ENCODE data around the gene PRX.

The PRX gene

GRCh38 chr19:40365613-40366401 lies 47.4 kb downstream of the PRX start:
- peaks cover 0 to 17% (median 5%) of the 10 kb centered on the region in 4 experiments for H3K36me3 ChIP-seq (ENCODE audit: control insufficient read depth in 4 of 4, insufficient read depth in 4 of 4, low read length in 3 of 4)
- H3K4me3 ChIP-seq (ENCODE audit: control insufficient read depth in 1 of 7, extremely low read depth in 1 of 7, insufficient read depth in 4 of 7, low read depth in 2 of 7, low read length in 6 of 7), result peak overlapping the region in 6 of 7 experiments; percentile 46 to 81 (median 52)
- POLR2A ChIA-PET, result interaction anchor here (1.0 to 1.5 kb wide), 2 partner anchors 9 to 55 kb away, joined by 3 to 5 read pairs; no protein-coding TSS in a partner anchor
- H3K4me1 ChIP-seq (ENCODE audit: control extremely low read depth in 1 of 4, control insufficient read depth in 4 of 4, insufficient read depth in 4 of 4, low read length in 3 of 4), result peaks cover 2 to 51% (median 33%) of the 10 kb centered on the region in 4 experiments
- CTCF ChIA-PET, result interaction anchor here (0.7 kb wide), 1 partner anchor 15 kb away, joined by 3 read pairs; no protein-coding TSS in a partner anchor
- H3K9me3 ChIP-seq (ENCODE audit: control extremely low read depth in 1 of 5, control insufficient read depth in 4 of 5, insufficient read depth in 2 of 5, low read depth in 1 of 5, low read length in 4 of 5), result no peaks in the 10 kb centered on the region
- H3K27me3 ChIP-seq (replicated peaks in 2 of 5; ENCODE audit: control insufficient read depth in 4 of 5, insufficient read depth in 5 of 5, low read length in 4 of 5), result no peaks in the 10 kb centered on the region
- 26% methylated on average over 15 of the region's 28 CpGs for WGBS (ENCODE audit: insufficient coverage)
- peak overlapping the region in 1 of 2 experiments; percentile 34 for H3K27ac ChIP-seq (ENCODE audit: insufficient read depth in 1 of 2, low read depth in 1 of 2, low read length in 2 of 2, poor library complexity in 1 of 2, severe bottlenecking in 2 of 2)
- peak; percentile 54 to 67 (median 64) for DNase-seq

- CTCF ChIA-PET, result no interaction called here
- POLR2A ChIA-PET, result interaction anchor here (1.0 to 1.5 kb wide), 2 partner anchors 8 to 56 kb away, joined by 3 to 5 read pairs; no protein-coding TSS in a partner anchor
- Histone ChIP-seq H3K4me3 (ENCODE audit: control insufficient read depth in 1 of 7, extremely low read depth in 1 of 7, insufficient read depth in 4 of 7, low read depth in 2 of 7, low read length in 6 of 7) (peak overlapping the region in 5 of 7 experiments; percentile 46 to 81 (median 53)), H3K27ac (ENCODE audit: insufficient read depth in 1 of 2, low read depth in 1 of 2, low read length in 2 of 2, poor library complexity in 1 of 2, severe bottlenecking in 2 of 2) (peak overlapping the region in 1 of 2 experiments; percentile 34), H3K9me3 (ENCODE audit: control extremely low read depth in 1 of 5, control insufficient read depth in 4 of 5, insufficient read depth in 2 of 5, low read depth in 1 of 5, low read length in 4 of 5) (no peaks in the 10 kb centered on the region), H3K4me1 (ENCODE audit: control extremely low read depth in 1 of 4, control insufficient read depth in 4 of 4, insufficient read depth in 4 of 4, low read length in 3 of 4) (peaks cover 2 to 54% (median 33%) of the 10 kb centered on the region in 4 experiments), H3K36me3 (ENCODE audit: control insufficient read depth in 4 of 4, insufficient read depth in 4 of 4, low read length in 3 of 4) (peaks cover 0 to 15% (median 2%) of the 10 kb centered on the region in 4 experiments), H3K27me3 (replicated peaks in 2 of 5; ENCODE audit: control insufficient read depth in 4 of 5, insufficient read depth in 5 of 5, low read length in 4 of 5) (no peaks in the 10 kb centered on the region)
- DNase-seq, result peak in 1 of 3 donors; percentile 22
- WGBS (ENCODE audit: insufficient coverage), result 20% methylated on average over 1 of the region's 3 CpGs
Measured at GRCh38 chr19:40365010-40365409, 48.2 kb downstream of the PRX start.

DNA sequence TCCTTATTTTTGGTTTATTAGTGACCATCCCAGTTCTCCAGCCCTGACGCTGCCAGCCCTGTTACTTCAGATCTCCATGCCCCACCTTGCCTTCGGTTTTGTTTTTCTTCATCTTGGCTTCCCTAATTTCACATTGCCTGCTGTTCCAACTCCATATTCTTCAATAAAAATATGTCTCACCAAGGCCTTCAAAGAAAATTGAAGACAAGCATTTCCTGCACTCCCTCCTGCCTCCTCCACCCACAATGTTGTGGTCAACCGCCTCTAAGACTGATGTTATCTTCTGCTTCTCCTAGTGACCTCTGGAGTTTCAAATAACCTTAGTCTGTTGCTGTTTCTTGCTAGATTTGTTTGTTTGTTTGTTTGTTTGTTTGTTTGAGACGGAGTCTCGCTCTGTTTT lies 50.1 kb downstream of the PRX start:
- 41% methylated on average over 5 of the region's 5 CpGs for WGBS (ENCODE audit: insufficient coverage)
- no peaks in the 10 kb centered on the region for H3K27me3 ChIP-seq (replicated peaks in 2 of 5; ENCODE audit: control insufficient read depth in 4 of 5, insufficient read depth in 5 of 5, low read length in 4 of 5)
- ChIA-PET POLR2A (no interaction called here), CTCF (no interaction called here)
- H3K4me3 ChIP-seq (ENCODE audit: control insufficient read depth in 1 of 7, extremely low read depth in 1 of 7, insufficient read depth in 4 of 7, low read depth in 2 of 7, low read length in 6 of 7), result peak overlapping the region in 1 of 7 experiments; percentile 30
- H3K27ac ChIP-seq (ENCODE audit: insufficient read depth in 1 of 2, low read depth in 1 of 2, low read length in 2 of 2, poor library complexity in 1 of 2, severe bottlenecking in 2 of 2), result no peak overlapping the region
- no peaks in the 10 kb centered on the region for H3K9me3 ChIP-seq (ENCODE audit: control extremely low read depth in 1 of 5, control insufficient read depth in 4 of 5, insufficient read depth in 2 of 5, low read depth in 1 of 5, low read length in 4 of 5)
- H3K4me1 ChIP-seq (ENCODE audit: control extremely low read depth in 1 of 4, control insufficient read depth in 4 of 4, insufficient read depth in 4 of 4, low read length in 3 of 4), result peaks cover 2 to 72% (median 48%) of the 10 kb centered on the region in 4 experiments
- peak; percentile 28 to 74 (median 68) for DNase-seq
- H3K36me3 ChIP-seq (ENCODE audit: control insufficient read depth in 4 of 4, insufficient read depth in 4 of 4, low read length in 3 of 4), result peaks cover 0 to 11% (median 0%) of the 10 kb centered on the region in 4 experiments

- ChIA-PET CTCF (no interaction called here), POLR2A (interaction anchor here (0.8 kb wide), 1 partner anchor 81 kb away, joined by 3 read pairs; no protein-coding TSS in a partner anchor)
- peaks cover 0 to 3% (median 0%) of the 10 kb centered on the region in 4 experiments for H3K36me3 ChIP-seq (ENCODE audit: control insufficient read depth in 4 of 4, insufficient read depth in 4 of 4, low read length in 3 of 4)
- no peak overlapping the region for H3K27ac ChIP-seq (ENCODE audit: insufficient read depth in 1 of 2, low read depth in 1 of 2, low read length in 2 of 2, poor library complexity in 1 of 2, severe bottlenecking in 2 of 2)
- no peak for DNase-seq
- no peak overlapping the region for H3K4me3 ChIP-seq (ENCODE audit: control insufficient read depth in 1 of 7, extremely low read depth in 1 of 7, insufficient read depth in 4 of 7, low read depth in 2 of 7, low read length in 6 of 7)
- no peaks in the 10 kb centered on the region for H3K27me3 ChIP-seq (replicated peaks in 2 of 5; ENCODE audit: control insufficient read depth in 4 of 5, insufficient read depth in 5 of 5, low read length in 4 of 5)
- H3K9me3 ChIP-seq (ENCODE audit: control extremely low read depth in 1 of 5, control insufficient read depth in 4 of 5, insufficient read depth in 2 of 5, low read depth in 1 of 5, low read length in 4 of 5), result no peaks in the 10 kb centered on the region
- 100% methylated on average over 1 of the region's 3 CpGs for WGBS (ENCODE audit: insufficient coverage)
- H3K4me1 ChIP-seq (ENCODE audit: control extremely low read depth in 1 of 4, control insufficient read depth in 4 of 4, insufficient read depth in 4 of 4, low read length in 3 of 4), result peaks cover 2 to 81% (median 50%) of the 10 kb centered on the region in 4 experiments
Measured at GRCh38 chr19:40362160-40362559, 51.0 kb downstream of the PRX start.

GRCh38 chr19:40360708-40361241 lies 52.4 kb downstream of the PRX start:
- Histone ChIP-seq H3K36me3 (ENCODE audit: control insufficient read depth in 4 of 4, insufficient read depth in 4 of 4, low read length in 3 of 4) (no peaks in the 10 kb centered on the region), H3K9me3 (ENCODE audit: control extremely low read depth in 1 of 5, control insufficient read depth in 4 of 5, insufficient read depth in 2 of 5, low read depth in 1 of 5, low read length in 4 of 5) (no peaks in the 10 kb centered on the region), H3K4me3 (ENCODE audit: control insufficient read depth in 1 of 7, extremely low read depth in 1 of 7, insufficient read depth in 4 of 7, low read depth in 2 of 7, low read length in 6 of 7) (peak overlapping the region in 1 of 7 experiments; percentile 6), H3K27me3 (replicated peaks in 2 of 5; ENCODE audit: control insufficient read depth in 4 of 5, insufficient read depth in 5 of 5, low read length in 4 of 5) (no peaks in the 10 kb centered on the region), H3K4me1 (ENCODE audit: control extremely low read depth in 1 of 4, control insufficient read depth in 4 of 4, insufficient read depth in 4 of 4, low read length in 3 of 4) (peaks cover 2 to 79% (median 45%) of the 10 kb centered on the region in 4 experiments), H3K27ac (ENCODE audit: insufficient read depth in 1 of 2, low read depth in 1 of 2, low read length in 2 of 2, poor library complexity in 1 of 2, severe bottlenecking in 2 of 2) (no peak overlapping the region)
- no peak for DNase-seq
- WGBS (ENCODE audit: insufficient coverage), result 98% methylated on average over 7 of the region's 12 CpGs
- ChIA-PET POLR2A (no interaction called here), CTCF (no interaction called here)

GRCh38 chr19:40360020-40360707 lies 53.0 kb downstream of the PRX start:
- POLR2A ChIA-PET, result interaction anchor here (0.5 kb wide), 1 partner anchor 92 kb away, joined by 4 read pairs; no protein-coding TSS in a partner anchor
- 97% methylated on average over 12 of the region's 13 CpGs for WGBS (ENCODE audit: insufficient coverage)
- H3K36me3 ChIP-seq (ENCODE audit: control insufficient read depth in 4 of 4, insufficient read depth in 4 of 4, low read length in 3 of 4), result no peaks in the 10 kb centered on the region

More at GRCh38 chr19:40360020-40360707, 53.0 kb downstream of the PRX start:
- Histone ChIP-seq H3K4me1 (ENCODE audit: control extremely low read depth in 1 of 4, control insufficient read depth in 4 of 4, insufficient read depth in 4 of 4, low read length in 3 of 4) (peaks cover under 1 to 75% (median 42%) of the 10 kb centered on the region in 4 experiments), H3K4me3 (ENCODE audit: control insufficient read depth in 1 of 7, extremely low read depth in 1 of 7, insufficient read depth in 4 of 7, low read depth in 2 of 7, low read length in 6 of 7) (no peak overlapping the region), H3K27ac (ENCODE audit: insufficient read depth in 1 of 2, low read depth in 1 of 2, low read length in 2 of 2, poor library complexity in 1 of 2, severe bottlenecking in 2 of 2) (no peak overlapping the region), H3K27me3 (replicated peaks in 2 of 5; ENCODE audit: control insufficient read depth in 4 of 5, insufficient read depth in 5 of 5, low read length in 4 of 5) (no peaks in the 10 kb centered on the region), H3K9me3 (ENCODE audit: control extremely low read depth in 1 of 5, control insufficient read depth in 4 of 5, insufficient read depth in 2 of 5, low read depth in 1 of 5, low read length in 4 of 5) (no peaks in the 10 kb centered on the region)
- no peak for DNase-seq
- CTCF ChIA-PET, result no interaction called here

All from common myeloid progenitor, CD34-positive (primary cell).